Glomerular endothelial cell (primary cell): ENCODE data around the gene CTAGE9. TPM values are rescaled to one million over a fixed set of nuclear protein-coding genes. Genes with fewer than 3 reads are reported as not detected.
"Not testable (repeated sequence)": the region's sequence is repeated elsewhere in the genome, so short reads cannot be mapped to it uniquely, and the experiment has no call there.

Experiments used
- DNase-seq: peaks from one replicate; pipeline ENCODE4 v3.0.0-alpha.2; 2011; ENCODE audit warnings: low read depth, low spot score; ENCODE audit errors: extremely low read depth
- total RNA-seq: library from RNA; depleted of rRNA; stranded (reverse); fragments of >200 nt; gene quantifications from 2 replicates; pipeline ENCODE4 v1.2.3, GENCODE V29; 2015

Gene CTAGE9, protein sequence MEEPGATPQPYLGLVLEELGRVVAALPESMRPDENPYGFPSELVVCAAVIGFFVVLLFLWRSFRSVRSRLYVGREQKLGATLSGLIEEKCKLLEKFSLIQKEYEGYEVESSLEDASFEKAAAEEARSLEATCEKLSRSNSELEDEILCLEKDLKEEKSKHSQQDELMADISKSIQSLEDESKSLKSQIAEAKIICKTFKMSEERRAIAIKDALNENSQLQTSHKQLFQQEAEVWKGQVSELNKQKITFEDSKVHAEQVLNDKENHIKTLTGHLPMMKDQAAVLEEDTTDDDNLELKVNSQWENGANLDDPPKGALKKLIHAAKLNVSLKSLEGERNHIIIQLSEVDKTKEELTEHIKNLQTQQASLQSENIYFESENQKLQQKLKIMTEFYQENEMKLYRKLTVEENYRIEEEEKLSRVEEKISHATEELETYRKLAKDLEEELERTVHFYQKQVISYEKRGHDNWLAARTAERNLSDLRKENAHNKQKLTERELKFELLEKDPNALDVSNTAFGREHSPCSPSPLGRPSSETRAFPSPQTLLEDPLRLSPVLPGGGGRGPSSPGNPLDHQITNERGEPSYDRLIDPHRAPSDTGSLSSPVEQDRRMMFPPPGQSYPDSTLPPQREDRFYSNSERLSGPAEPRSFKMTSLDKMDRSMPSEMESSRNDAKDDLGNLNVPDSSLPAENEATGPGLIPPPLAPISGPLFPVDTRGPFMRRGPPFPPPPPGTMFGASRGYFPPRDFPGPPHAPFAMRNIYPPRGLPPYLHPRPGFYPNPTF
- 0.05 TPM in 1 of 2 replicates, not detected in the other for total RNA-seq

DNA sequence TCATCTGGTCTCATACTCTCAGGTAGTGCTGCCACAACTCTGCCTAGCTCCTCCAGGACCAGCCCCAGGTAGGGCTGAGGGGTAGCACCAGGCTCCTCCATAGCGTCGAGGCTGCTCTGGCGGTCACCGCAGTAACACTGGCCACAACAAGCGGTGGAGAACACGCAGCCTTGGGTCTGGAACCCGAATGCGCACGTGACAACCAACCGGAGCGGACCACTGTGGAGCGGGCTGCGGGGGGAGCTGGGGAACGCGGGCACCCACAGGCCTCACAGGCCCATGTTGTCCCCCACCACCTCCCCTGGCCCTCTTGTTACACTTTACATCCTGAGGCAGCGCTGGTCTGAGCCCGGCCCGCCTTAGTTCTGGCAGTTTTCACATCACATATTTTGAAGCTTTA is at the start of gene CTAGE9:
CTAGE9 (minus strand) TSS at position 101 of the 400 bp plus-strand sequence; CDS start at position 101, 0 bp downstream.
- DNase-seq: not testable (repeated sequence)

DNA sequence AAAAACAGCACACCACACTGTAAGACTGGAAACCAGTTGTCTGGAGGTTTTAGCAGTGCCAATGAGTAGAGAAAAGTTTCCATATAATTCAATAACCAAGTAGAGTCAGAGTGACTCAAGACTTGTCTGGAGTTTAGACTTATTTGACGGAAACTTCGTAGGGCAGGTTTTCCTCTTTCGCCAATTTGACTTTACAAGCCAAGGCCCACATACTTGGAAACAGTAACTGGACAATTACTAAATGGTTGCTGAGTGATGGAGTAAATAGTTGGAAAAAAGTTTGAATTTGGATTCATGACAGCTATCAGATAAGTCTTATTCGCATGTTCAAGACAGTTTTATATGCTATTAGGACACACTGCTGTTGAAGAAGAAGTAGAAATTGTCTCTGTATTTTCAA is 48.1 kb upstream of the CTAGE9 start:
- DNase-seq: no peak

DNA sequence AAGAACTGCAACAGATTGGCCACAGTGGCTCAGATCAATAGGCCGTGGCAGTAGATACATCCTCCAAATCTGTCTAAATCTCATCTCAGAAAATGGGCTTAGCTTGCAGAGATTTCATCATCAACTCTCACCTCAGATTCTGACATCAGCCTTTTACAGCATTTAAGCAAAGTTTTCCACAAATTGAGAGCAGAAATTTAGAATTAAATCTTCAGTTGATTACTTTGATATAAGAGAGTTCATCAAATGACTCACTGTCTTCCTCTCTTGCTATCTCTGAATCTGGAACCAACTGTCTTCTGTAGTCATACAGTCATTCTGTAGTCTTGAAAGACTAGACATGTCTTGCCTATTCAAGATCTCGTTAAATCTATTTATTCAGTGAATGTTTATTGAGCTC is 45.2 kb upstream of the CTAGE9 start:
- no peak for DNase-seq

DNA sequence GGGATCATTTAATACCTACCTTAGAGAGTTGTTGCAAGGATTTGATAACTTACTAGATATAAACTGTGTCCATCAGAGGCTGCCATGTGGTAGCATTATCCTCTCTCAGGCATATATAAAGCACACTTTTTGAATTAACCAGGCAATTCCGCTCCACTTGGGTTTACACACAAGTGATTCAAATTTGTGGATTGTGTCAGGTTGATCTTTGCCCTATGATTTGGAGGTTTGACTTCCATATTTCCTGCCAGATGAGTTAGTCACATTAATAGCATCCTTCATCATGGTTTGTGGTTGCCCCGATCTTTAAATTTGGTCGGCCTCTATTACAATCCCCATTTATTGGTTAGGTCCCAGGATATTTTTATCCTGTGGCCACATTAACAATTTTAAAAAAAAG is 44.8 kb upstream of the CTAGE9 start:
- DNase-seq: no peak

DNA sequence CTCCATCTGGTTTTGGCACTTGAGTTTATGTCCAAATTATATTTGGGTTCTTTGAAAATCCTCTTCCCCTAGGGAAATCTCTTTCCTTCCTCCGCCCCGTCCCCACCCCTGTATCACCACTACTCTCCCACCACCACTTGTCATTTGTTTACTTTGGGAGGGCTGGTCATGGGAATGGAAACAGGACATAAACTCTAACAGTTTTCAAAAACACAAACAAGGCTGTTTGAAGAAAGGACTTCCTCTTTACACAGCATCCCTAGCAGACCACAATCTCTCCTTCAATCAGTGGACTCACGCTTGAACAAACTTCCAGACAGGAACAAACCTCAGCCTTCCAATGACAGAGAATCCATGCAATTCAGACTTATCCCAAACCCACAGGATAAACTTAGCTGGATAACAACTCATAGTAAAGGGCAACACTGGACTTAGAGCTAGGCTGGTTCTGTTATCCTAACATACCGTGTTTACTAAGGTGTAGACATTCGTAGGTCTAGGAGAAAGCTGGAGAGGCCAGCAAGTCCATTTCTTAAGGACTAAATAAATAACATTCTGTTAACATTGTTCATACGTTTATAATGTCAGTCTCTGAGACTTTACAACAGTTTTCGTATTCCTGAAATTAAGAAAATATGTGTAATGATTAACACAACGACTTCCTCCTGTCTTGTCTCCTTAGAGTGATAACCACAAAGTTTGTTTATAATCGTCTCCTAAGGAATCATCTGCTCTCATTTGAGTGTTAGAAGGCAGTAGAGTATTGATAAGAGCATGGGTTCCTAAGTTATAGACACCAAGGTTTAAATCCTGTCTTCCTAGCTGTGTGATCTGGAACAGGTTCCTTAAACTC is 44.1 kb upstream of the CTAGE9 start:
- DNase-seq: no peak

DNA sequence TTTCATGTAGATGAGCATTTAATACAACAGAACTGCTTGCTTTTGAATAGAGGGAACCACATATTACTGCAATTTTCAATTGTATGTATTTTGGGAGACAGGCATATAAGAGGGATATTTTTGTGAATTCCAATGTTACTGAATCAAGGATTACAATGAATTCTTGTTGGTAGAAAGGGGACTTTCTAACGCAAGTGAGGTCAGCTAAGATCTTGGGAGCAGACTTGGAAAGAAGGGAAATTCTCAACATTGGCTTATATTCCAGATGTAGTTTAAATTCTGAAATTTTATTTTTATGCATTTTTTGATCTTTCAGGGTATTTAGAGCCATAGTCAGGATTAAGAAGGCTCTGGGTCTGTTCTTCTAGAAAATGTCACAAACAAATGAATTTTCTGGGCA is 43.3 kb upstream of the CTAGE9 start:
- DNase-seq: no peak

DNA sequence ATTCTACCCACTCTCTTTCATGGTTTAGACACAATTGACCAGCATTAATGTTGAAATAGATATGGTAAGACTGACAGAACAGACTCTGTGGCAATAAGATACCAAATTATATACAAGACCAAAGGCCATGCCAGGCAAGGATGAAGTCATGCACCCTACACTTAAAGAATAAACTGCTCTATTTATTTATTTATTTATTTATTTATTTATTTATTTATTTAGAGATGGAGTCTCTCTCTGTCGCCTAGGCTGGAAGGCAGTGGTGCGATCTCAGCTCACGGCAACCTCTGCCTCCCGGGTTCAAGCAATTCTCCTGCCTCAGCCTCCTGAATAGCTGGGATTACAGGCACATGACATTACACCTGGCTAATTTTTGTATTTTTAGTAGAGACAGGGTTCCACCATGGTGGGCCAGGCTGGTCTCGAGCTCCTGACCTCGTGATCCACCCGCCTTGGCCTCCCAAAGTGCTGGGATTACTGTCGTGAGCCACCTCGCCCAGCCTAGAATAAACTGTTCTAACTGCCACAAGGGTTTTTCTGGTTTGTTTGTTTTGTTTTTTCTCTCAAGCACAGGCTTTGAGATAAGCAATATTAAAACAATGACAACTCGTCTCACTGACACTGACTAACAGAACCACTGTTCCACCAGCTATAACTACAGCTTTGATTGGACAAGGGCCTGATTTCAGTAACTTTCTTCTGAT is 40.3 kb upstream of the CTAGE9 start:
- not testable (repeated sequence) for DNase-seq

DNA sequence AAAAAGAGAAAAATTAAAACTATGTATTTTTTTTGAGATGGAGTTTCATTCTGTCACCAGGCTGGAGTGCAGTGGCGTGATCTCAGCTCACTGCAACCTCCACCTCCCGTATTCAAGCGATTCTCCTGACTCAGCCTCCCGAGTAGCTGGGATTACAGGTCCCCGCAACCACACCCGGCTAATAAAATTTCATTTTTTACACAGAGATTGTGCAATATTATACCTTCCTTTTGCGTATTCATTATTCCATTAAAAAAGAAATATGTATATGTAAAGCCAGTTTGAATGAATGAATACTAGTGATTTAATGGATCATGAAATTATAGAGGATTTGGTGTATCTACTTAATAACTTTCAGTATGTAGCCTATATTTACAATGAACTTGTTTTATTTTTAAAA is 38.2 kb upstream of the CTAGE9 start:
- no peak for DNase-seq

DNA sequence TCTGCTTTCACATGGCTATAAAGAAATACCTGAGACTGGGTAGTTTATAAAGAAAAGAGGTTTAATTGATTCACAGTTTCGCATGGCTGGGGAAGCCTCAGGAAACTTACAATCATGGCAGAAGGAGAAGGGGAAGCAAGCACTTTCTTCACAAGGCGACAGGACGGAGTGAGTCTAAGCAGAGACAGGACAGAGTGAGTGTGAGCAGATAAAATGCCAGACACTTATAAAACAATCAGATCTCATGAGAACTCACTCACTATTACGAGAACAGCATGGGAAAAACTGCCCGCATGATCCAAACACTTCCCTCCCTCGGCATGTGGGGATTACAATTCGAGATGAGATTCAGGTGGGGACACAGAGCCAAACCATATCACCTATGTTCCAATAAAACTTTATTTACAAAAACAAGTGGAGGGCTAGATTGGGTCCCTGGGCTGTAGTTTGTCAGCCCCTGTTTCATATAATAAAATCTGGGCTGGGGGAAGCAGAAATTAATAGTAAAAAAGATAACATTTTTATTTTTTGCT is 37.1 kb upstream of the CTAGE9 start:
- DNase-seq: no peak

DNA sequence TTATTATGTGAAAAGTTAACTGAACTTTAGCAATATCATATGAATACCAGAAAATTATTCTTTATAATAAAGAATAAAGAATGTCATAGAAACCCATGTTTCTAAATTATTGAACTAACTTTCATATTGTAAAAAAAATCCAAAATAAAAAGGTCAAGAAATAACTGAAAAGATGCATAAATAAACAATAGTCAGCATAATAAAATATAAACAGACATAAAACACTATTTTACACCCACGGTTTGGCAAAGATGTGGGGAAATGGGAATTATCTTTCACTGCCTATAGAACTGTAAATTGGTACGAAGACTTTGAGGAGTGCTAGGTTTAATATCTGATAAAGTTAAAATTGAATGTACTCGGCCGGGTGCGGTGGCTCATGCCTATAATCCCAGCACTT is 34.7 kb upstream of the CTAGE9 start:
- no peak for DNase-seq

DNA sequence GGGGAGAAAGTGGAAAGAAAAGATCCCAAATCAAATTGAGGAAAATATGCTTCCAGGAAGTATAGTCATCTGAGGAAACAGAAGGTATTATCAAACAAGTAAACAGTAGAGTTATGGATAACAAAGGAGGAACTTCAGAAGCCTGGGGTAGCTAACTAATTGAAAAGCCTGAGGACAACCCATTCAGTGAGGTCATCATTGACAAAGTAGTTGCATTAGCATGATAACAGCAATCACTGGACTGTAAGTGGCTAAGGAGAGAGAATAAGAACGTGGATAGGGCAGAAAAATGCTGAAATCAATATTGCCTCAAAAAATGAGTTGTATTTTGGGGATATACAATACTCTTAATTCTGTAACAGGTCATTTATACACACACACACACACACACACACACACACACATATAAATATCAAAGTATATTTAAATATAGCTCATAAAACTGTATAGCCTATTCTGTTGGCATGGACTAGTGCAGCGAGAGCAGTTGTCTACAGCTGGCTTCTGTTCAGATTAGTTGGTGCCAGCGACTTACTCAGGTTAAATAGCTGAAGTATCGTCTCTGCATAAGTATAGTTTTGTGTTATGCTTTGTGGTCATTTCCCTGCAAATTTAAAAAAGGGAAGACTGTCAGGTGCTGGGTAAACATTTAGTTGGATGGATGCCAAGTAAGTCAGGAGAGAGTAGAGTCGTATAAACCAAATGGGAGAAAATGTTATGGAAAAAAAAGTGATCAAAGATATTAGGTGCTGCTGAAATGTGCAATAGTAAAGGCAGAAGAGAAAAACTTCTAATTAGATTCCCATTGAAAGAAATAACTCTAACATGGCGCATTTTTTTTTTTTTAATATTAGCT is 33.8 kb upstream of the CTAGE9 start:
- DNase-seq: no peak

DNA sequence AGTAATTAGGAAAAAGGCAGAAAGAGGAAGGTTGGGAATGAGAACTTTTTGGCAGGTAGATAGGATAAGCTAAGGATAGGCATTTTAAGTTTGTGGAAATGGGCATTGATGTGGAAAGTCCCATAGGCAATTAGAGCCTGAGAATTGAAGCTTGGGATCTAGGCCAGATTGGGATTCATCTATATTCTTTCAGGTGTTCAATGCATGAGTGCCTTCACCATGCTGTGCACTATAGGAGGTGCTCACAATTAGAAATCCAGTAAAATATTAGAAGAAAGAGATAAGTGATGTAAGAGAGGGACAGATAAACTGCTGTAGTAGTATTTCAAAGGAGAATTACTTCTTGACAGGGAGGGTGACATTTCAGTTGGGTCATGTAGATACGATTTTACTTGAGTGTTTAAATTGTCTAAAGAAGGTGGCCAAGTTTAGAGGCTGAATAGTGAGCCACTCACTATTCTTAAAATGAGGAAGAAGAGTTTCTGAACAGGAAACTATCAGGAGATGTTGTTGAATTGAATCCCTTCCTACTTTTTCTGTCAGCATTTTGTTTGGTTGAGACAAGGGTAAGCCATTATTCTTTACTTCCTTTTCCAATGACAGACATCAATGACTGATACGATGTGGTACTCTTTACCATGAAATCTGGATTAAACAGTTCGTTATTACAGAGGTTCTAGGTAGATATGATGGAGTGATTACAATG is 31.0 kb upstream of the CTAGE9 start:
- no peak for DNase-seq

DNA sequence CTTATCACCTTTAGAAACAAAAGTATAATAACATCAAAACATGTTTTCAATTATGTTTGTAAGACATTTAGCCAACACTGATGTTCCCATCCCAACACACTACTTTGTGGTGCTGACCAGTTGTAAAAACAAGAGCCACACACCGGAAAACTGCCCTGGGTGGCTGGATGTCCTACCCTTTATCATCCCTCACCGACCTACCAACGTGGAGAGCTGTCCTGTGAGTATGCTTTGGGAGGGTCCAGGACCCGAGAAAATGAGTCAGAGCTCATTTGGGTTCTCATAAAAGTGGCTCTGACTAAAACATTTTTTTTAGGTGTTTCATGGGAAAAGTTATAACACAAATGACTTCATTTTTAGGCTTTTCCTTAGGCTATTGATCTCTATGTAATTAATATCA is 29.3 kb upstream of the CTAGE9 start:
- DNase-seq: no peak

DNA sequence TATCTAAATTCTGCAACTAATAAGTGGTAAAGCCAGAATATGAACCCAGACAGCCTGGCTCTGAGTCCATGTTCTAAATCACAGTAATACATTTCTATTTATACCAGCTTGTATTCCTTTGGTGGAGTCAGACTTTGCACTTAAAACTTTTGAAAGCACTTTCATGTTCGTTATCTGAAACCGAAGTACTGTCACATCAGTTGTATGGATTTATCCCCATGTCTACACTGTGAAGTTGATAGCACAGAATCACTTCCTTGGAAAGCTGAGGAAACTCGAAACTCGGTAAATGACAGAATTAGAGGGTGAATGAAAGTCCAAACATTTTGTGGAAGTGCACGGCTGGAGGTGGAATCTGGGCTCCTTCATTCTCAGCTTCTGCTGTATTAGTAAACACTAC is 28.3 kb upstream of the CTAGE9 start:
- no peak for DNase-seq

DNA sequence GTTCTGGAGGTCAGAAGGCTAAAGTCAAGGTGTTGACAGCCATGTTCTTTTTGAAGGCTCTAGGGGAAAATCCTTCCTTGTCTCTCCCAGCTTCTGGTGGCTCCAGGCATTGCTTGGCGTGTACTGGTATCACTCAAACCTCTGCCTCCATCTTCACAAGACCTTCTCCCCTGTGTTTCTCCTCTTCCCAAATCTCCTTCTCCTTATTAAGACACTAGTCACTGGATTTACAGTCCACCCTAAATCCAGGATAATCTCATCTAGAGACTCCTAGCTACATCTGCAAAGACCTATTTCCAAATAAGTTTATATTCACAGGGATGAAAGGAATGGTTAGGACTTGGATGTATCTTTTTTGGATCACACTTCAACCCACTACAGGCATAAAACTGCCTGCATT is 26.0 kb upstream of the CTAGE9 start:
- DNase-seq: no peak

DNA sequence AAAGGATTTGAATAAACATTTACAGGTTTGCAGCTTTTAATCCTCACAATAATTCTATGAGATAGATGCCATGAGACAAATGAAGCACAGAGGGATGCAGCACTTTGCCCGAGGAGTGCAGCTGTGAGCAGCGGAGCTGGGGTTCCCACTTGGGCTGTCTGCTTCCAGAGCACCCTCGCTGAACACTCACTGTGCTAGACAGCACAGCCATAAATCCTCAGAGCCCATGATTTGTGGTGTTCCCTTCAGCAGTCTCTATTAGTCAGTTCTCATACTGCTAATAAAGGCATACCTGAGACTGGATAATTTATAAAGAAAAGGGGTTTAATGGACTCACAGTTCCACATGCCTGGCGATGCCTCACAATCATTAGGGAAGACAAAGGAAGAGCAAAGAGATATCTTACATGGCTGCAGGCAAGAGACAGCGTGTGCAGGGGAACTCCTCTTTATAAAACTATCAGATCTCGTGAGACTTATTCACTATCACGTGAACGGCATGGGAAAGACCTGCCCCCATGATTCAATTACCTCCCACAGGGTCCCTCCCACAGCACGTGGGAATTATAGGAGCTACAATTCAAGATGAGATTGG is 25.3 kb upstream of the CTAGE9 start:
- no peak for DNase-seq

DNA sequence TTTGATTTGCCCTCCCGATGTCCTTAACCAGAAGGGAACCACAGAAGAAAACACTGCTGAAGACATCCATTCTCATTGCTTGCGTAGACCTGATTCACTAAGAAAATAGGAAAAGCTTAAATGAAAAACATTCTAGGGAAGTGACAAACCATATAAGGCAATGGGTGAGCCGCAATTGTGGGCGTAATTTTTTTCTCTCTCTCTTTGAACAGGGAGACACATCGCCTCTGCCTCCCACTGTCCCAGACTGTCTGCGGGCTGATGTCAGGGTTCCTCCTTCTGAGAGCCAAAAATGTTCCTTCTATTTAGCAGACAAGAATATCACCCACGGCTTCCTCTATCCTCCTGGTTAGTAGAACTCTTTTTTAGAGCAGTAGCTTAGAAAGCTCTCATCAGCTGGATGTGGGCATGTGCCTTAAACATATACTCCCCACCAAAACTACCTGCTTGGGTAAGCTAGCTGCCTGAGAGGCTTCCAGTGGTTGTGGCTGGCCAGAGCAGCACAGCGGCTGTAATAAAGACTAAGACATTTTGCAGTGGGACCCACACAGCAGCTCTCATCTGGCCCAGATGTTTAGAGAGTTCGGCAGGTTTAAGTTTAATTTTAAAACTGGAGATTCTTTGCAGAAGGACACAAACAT is 22.7 kb upstream of the CTAGE9 start:
- peak; percentile 50 for DNase-seq

DNA sequence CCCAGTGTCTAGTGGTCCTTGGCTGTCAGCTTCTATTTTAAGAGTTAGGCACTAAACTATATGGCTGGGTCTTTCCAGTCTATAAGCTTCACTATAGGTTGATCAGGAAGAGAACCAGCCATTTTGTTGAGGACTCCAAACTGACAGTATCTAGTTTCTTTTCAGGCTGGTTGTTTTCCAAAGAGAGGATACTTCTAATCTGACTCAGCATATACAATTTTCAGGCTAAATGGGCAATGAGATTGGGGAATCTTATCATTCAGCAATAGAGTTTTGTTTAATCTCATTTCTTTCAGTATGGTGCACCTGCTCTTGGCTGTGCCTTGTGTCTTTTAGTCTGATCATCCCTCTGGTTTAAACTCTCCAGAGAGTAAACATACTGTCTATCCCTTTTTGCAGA is 20.4 kb upstream of the CTAGE9 start:
- no peak for DNase-seq
